KMS-11 (cell line): Measurements from ENCODE around the gene SSR1.

ENCODE experiments used
- H2AFZ ChIP-seq: fragments of 200-600 bp; sonication (generic); 2 replicates; pipeline ENCODE4 v1.6.1; 2016; ENCODE audit warnings: antibody characterized with exemption, mixed run types, low read depth
- H3K27ac ChIP-seq: fragments of 200-600 bp; sonication (generic); 2 replicates; pipeline ENCODE4 v1.6.1; 2016; ENCODE audit warnings: mild to moderate bottlenecking, mixed run types
- H3K27me3 ChIP-seq: fragments of 200-600 bp; sonication (generic); 2 replicates; pipeline ENCODE4 v1.6.1; 2017; ENCODE audit warnings: mild to moderate bottlenecking, low read depth, mixed run types, moderate library complexity; ENCODE audit not compliant: insufficient read depth
- H3K36me3 ChIP-seq: fragments of 200-600 bp; sonication (generic); 2 replicates; pipeline ENCODE4 v1.6.1; 2017; ENCODE audit warnings: mild to moderate bottlenecking, mixed run types; ENCODE audit not compliant: insufficient read depth
- H3K4me1 ChIP-seq: fragments of 200-600 bp; sonication (generic); 2 replicates; pipeline ENCODE4 v1.6.1; 2016; ENCODE audit warnings: mild to moderate bottlenecking, low read depth, mixed run types; ENCODE audit not compliant: poor library complexity, severe bottlenecking
- H3K4me2 ChIP-seq: fragments of 200-600 bp; sonication (generic); 2 replicates; pipeline ENCODE4 v1.7.0; 2016; ENCODE audit warnings: mild to moderate bottlenecking, mixed run types
- H3K4me3 ChIP-seq: fragments of 200-600 bp; sonication (generic); IDR thresholded peaks from 2 replicates; pipeline ENCODE4 v1.6.1; 2017; ENCODE audit warnings: low read depth, low read length, mixed read lengths; ENCODE audit not compliant: insufficient read depth
- H3K79me2 ChIP-seq: fragments of 200-600 bp; sonication (generic); 2 replicates; pipeline ENCODE4 v1.6.1; 2016; ENCODE audit warnings: low read depth, mixed run types; ENCODE audit not compliant: insufficient read depth
- H3K9ac ChIP-seq: fragments of 200-600 bp; sonication (generic); 2 replicates; pipeline ENCODE4 v1.6.1; 2016; ENCODE audit warnings: mild to moderate bottlenecking, mixed run types
- H4K20me1 ChIP-seq: fragments of 200-600 bp; sonication (generic); 2 replicates; pipeline ENCODE4 v1.6.1; 2016; ENCODE audit warnings: mild to moderate bottlenecking, mixed run types; ENCODE audit not compliant: insufficient read depth
- CTCF ChIP-seq: fragments of 200-600 bp; sonication (generic); conservative IDR thresholded peaks from 2 replicates; pipeline ENCODE4 v1.6.1; 2017; ENCODE audit warnings: low read depth, mild to moderate bottlenecking, antibody characterized with exemption, low read length, moderate library complexity, mixed read lengths

Gene SSR1

GRCh38 chr6:7258231-7258763 is 54.7 kb downstream of the SSR1 start:
- Histone ChIP-seq H3K36me3 (no peaks in the 10 kb centered on the region), H3K79me2 (no peaks in the 10 kb centered on the region), H3K9ac (no peak overlapping the region), H2AFZ (no peak overlapping the region), H3K4me2 (no peak overlapping the region), H3K4me1 (no peaks in the 10 kb centered on the region), H3K4me3 (no peak overlapping the region), H4K20me1 (no peaks in the 10 kb centered on the region), H3K27ac (no peak overlapping the region), H3K27me3 (no peaks in the 10 kb centered on the region)
- TF ChIP-seq CTCF = no peak

GRCh38 chr6:7257521-7258230 is 55.3 kb downstream of the SSR1 start:
- no peaks in the 10 kb centered on the region for H3K4me1 ChIP-seq
- no peaks in the 10 kb centered on the region for H3K27me3 ChIP-seq
- H3K79me2 ChIP-seq = no peaks in the 10 kb centered on the region
- no peak overlapping the region for H3K4me2 ChIP-seq
- no peaks in the 10 kb centered on the region for H4K20me1 ChIP-seq
- H3K36me3 ChIP-seq = no peaks in the 10 kb centered on the region
- no peak overlapping the region for H3K9ac ChIP-seq
- H3K4me3 ChIP-seq = no peak overlapping the region
- H2AFZ ChIP-seq = no peak overlapping the region
- no peak overlapping the region for H3K27ac ChIP-seq
- no peak for TF ChIP-seq CTCF

- Histone ChIP-seq H4K20me1 (no peaks in the 10 kb centered on the region), H3K4me1 (no peaks in the 10 kb centered on the region), H3K27ac (no peak overlapping the region), H2AFZ (no peak overlapping the region), H3K4me3 (no peak overlapping the region), H3K4me2 (no peak overlapping the region), H3K79me2 (no peaks in the 10 kb centered on the region), H3K9ac (no peak overlapping the region), H3K36me3 (no peaks in the 10 kb centered on the region), H3K27me3 (no peaks in the 10 kb centered on the region)
- no peak for TF ChIP-seq CTCF
Observed at GRCh38 chr6:7256785-7257184, 56.2 kb downstream of the SSR1 start.

- H3K27me3 ChIP-seq = no peaks in the 10 kb centered on the region
- H3K4me2 ChIP-seq = no peak overlapping the region
- H4K20me1 ChIP-seq = no peaks in the 10 kb centered on the region
- H3K9ac ChIP-seq = no peak overlapping the region
- H3K4me3 ChIP-seq = no peak overlapping the region
- H2AFZ ChIP-seq = no peak overlapping the region
- no peaks in the 10 kb centered on the region for H3K4me1 ChIP-seq
- no peaks in the 10 kb centered on the region for H3K36me3 ChIP-seq
- H3K27ac ChIP-seq = no peak overlapping the region
- no peak for TF ChIP-seq CTCF
- no peaks in the 10 kb centered on the region for H3K79me2 ChIP-seq
Observed at GRCh38 chr6:7255918-7256317, 57.1 kb downstream of the SSR1 start.
